HepG2 (cell line): ENCODE data around the gene RPAP3. TPM values are rescaled to one million over a fixed set of nuclear protein-coding genes. Genes with fewer than 3 reads are reported as not detected.

Experiments
- ATAC-seq: fragments of 200-7000 bp; cut with Tn5 transposase; 3 replicates; pipeline ENCODE4 v1.9.1; 2020; ENCODE audit warnings: mild to moderate bottlenecking, moderate library complexity
- BruUV-seq: library from RNA; stranded (reverse); fragments of 400-500 nt; replicated peaks from 2 replicates; lab custom pipeline; 2021; lab: Mats Ljungman, UMichigan
- CTCF ChIA-PET: fragments of 300-600 bp; formaldehyde crosslinking; extraction: SDS; loops from one replicate; lab custom pipeline; 2021; ENCODE audit warnings: low total read pairs, inconsistent platforms, low intra/inter-chr PET ratio; lab: Yijun Ruan, JAX
- POLR2A ChIA-PET: fragments of 350-600 bp; sonication (Branson Sonifier 250); formaldehyde crosslinking; loops from one replicate; lab custom pipeline; 2020; ENCODE audit warnings: antibody characterized with exemption, inconsistent platforms; lab: Yijun Ruan, JAX
- DNase-seq: peaks from one replicate; pipeline ENCODE4 v3.0.0-alpha.2; 2015; ENCODE audit warnings: low spot score
- FAIRE-seq: peaks from 3 replicates; lab custom pipeline; 2011; peaks lifted over from hg19 to GRCh38; lab: Jason Lieb, UNC
- H2AFZ ChIP-seq: one replicate; pipeline ENCODE4 v1.6.1; 2011; ENCODE audit warnings: low read length, inconsistent platforms
- H3K27ac ChIP-seq: fragments of 300-600 bp; 3 replicates; pipeline ENCODE4 v1.8.0; 2011; ENCODE audit warnings: mixed run types, mild to moderate bottlenecking, mixed read lengths, low read length, inconsistent platforms; ENCODE audit not compliant: insufficient read depth; ENCODE audit errors: extremely low read length
- H3K27me3 ChIP-seq, 2 experiments: fragments of 200-600 bp in 1 of 2; 2 replicates in 1 of 2; 3 replicates in 1 of 2; pipeline versions ENCODE4 v1.6.0 to v1.8.0; 2011; ENCODE audit warnings: low read length in 2 of 2, mild to moderate bottlenecking in 2 of 2, moderate library complexity in 2 of 2, inconsistent platforms in 1 of 2; ENCODE audit not compliant: insufficient read depth in 2 of 2, control insufficient read depth in 1 of 2
- H3K36me3 ChIP-seq, 2 experiments: fragments of 200-600 bp in 1 of 2; replicated peaks in 1 of 2; 2 replicates in 1 of 2; 3 replicates in 1 of 2; pipeline versions ENCODE4 v1.5.1 to v1.8.0; 2011; ENCODE audit warnings: low read length in 2 of 2, inconsistent platforms in 1 of 2; ENCODE audit not compliant: insufficient read depth in 2 of 2, control insufficient read depth in 1 of 2
- H3K4me1 ChIP-seq: 2 replicates; pipeline ENCODE4 v1.5.1; 2012; ENCODE audit warnings: low read length, inconsistent platforms; ENCODE audit not compliant: insufficient read depth
- H3K4me2 ChIP-seq: 2 replicates; pipeline ENCODE4 v1.6.0; 2011; ENCODE audit warnings: low read depth, low read length, inconsistent platforms
- H3K4me3 ChIP-seq, 3 experiments: fragments of 200-600 bp in 1 of 3; sonication (generic), shearing (Covaris generic) in 1 of 3; replicated peaks in 1 of 3; 2 replicates each; pipeline ENCODE4 v1.5.1; 2011 to 2016; ENCODE audit warnings: low read length in 3 of 3, inconsistent platforms in 2 of 3, low read depth in 2 of 3, mild to moderate bottlenecking in 2 of 3, control low read depth in 1 of 3, mixed read lengths in 1 of 3; ENCODE audit not compliant: insufficient read depth in 1 of 3
- H3K79me2 ChIP-seq: one replicate; pipeline ENCODE4 v1.6.1; 2011; ENCODE audit warnings: low read length, inconsistent platforms; ENCODE audit not compliant: insufficient read depth
- H3K9ac ChIP-seq: 2 replicates; pipeline ENCODE4 v1.6.0; 2011; ENCODE audit warnings: mild to moderate bottlenecking, low read depth, low read length, inconsistent platforms; ENCODE audit not compliant: insufficient read depth
- H3K9me3 ChIP-seq: 2 replicates; pipeline ENCODE4 v1.5.1; 2012; ENCODE audit warnings: mild to moderate bottlenecking, low read length
- H4K20me1 ChIP-seq: 2 replicates; pipeline ENCODE4 v1.6.0; 2011; ENCODE audit warnings: inconsistent platforms, mild to moderate bottlenecking, low read length, moderate library complexity; ENCODE audit not compliant: insufficient read depth
- CSRNP1 ChIP-seq: sonication (generic); formaldehyde crosslinking; IDR thresholded peaks from 2 replicates; pipeline ENCODE4 v1.8.1; 2023; ENCODE audit warnings: mild to moderate bottlenecking, missing genetic modification reagents
- SAFB2 ChIP-seq: sonication (generic); formaldehyde crosslinking; IDR thresholded peaks from 2 replicates; pipeline ENCODE4 v1.5.1; 2020; ENCODE audit warnings: missing genetic modification reagents, low read depth, mild to moderate bottlenecking, borderline replicate concordance
- TEAD2 ChIP-seq: sonication (generic); formaldehyde crosslinking; IDR thresholded peaks from 2 replicates; pipeline ENCODE4 v1.9.0; 2021; ENCODE audit warnings: missing genetic modification reagents
- TMF1 ChIP-seq: sonication (generic); formaldehyde crosslinking; IDR thresholded peaks from 2 replicates; pipeline ENCODE4 v1.8.1; 2022; ENCODE audit warnings: low read depth, missing genetic modification reagents
- ZBTB26 ChIP-seq: IDR thresholded peaks from 2 replicates; pipeline ENCODE4 v1.6.1; 2016; ENCODE audit warnings: missing compliant biosample characterization, missing genetic modification reagents, borderline replicate concordance
- ZNF18 ChIP-seq: sonication (generic); formaldehyde crosslinking; IDR thresholded peaks from 2 replicates; pipeline ENCODE4 v1.8.0; 2022; ENCODE audit warnings: mild to moderate bottlenecking, missing genetic modification reagents; ENCODE audit not compliant: insufficient replicate concordance
- ZNF414 ChIP-seq: sonication (generic); formaldehyde crosslinking; IDR thresholded peaks from 2 replicates; pipeline ENCODE4 v1.5.0; 2020; ENCODE audit warnings: missing genetic modification reagents
- ZNF484 ChIP-seq: sonication (generic); formaldehyde crosslinking; IDR thresholded peaks from 2 replicates; pipeline ENCODE4 v1.5.1; 2020; ENCODE audit warnings: mild to moderate bottlenecking, low read depth, missing genetic modification reagents, borderline replicate concordance
- WGBS: methylation state at CpG from one replicate; pipeline ENCODE4 v1.1.6; 2017; ENCODE audit warnings: low lambda C conversion rate; 5-methylcytosine and 5-hydroxymethylcytosine counted together
- in situ Hi-C: cut with HindIII; loops from 2 replicates; pipeline ENCODE4 v1.10.0; 2017; ENCODE audit warnings: low pct_unique_long_range_greater_than_20kb; ENCODE audit not compliant: extremely low pct_ligation_motif_present
- intact Hi-C: fragments of 100-400 bp; cut with micrococcal nuclease; formaldehyde crosslinking; loops from one replicate; pipeline ENCODE4 v1.10.0; 2022; ENCODE audit not compliant: unreplicated experiment
- polyA plus RNA-seq, 8 experiments: library from polyadenylated mRNA; depleted of rRNA in 3 of 8; stranded (reverse) in 7 of 8; unstranded in 1 of 8; fragments of >200 nt; fragmentation: Illumina TruSeq in 4 of 8; extraction: Trizol in 4 of 8; gene quantifications; 2 replicates each; pipeline versions ENCODE4 v1.2.1 to v1.2.3, GENCODE V29; 2011 to 2016; ENCODE audit warnings: low read depth in 4 of 8, missing spikeins in 1 of 8, mixed read lengths in 1 of 8; ENCODE audit not compliant: insufficient read depth in 1 of 8
- total RNA-seq, 5 experiments: library from RNA; depleted of rRNA; stranded (reverse); fragments of >200 nt; fragmentation: Illumina TruSeq; extraction: Trizol; gene quantifications; 2 replicates each; pipeline ENCODE4 v1.2.3, GENCODE V29; 2016; ENCODE audit warnings: low read depth in 1 of 5
- TF ChIP-seq, protein P1 (sequence below): sonication (generic); formaldehyde crosslinking; IDR thresholded peaks from 2 replicates; pipeline ENCODE4 v1.4.0; 2020; ENCODE audit warnings: mild to moderate bottlenecking, missing genetic modification reagents

Gene RPAP3
- total and polyA plus RNA-seq, 2 of the 13 experiments (the other 11 are each of a cell fraction or from before 2014, with no cell fraction given): 8.8 to 32.8 TPM

GRCh38 chr12:47709237-47709636 is 3.4 kb upstream of the RPAP3 start (continued):
- TF ChIP-seq CSRNP1 (CRISPR knock-in tag): no peak
- TF ChIP-seq ZNF18 (CRISPR knock-in tag): no peak
- no peak for TF ChIP-seq TEAD2

- ChIA-PET CTCF (no interaction called here), POLR2A (interaction anchor here (1.1 kb wide), 1 partner anchor 10 kb away, joined by 3 read pairs; no protein-coding TSS in a partner anchor)
- in situ Hi-C loops: no loop called here
- Histone ChIP-seq H2AFZ (no peak overlapping the region), H3K4me1 (peaks cover 38% of the 10 kb centered on the region), H3K9ac (no peak overlapping the region), H4K20me1 (no peaks in the 10 kb centered on the region), H3K27me3 (no peaks in the 10 kb centered on the region; a peak in 1 of 5 replicates), H3K4me2 (no peak overlapping the region), H3K9me3 (no peaks in the 10 kb centered on the region), H3K4me3 (no peak overlapping the region), H3K79me2 (peaks cover 26% of the 10 kb centered on the region), H3K27ac (no peak overlapping the region), H3K36me3 (no peaks in the 10 kb centered on the region)
- ATAC-seq (no peak), FAIRE-seq (no peak), DNase-seq (no peak)
- intact Hi-C loops: no loop called here
- WGBS: 76% methylated on average over 5 of the region's 5 CpGs
- no TSS peak for BruUV-seq
- no peak for TF ChIP-seq ZNF484 (CRISPR knock-in tag)
- no peak for TF ChIP-seq SAFB2 (CRISPR knock-in tag)
- TF ChIP-seq, protein P1, sequence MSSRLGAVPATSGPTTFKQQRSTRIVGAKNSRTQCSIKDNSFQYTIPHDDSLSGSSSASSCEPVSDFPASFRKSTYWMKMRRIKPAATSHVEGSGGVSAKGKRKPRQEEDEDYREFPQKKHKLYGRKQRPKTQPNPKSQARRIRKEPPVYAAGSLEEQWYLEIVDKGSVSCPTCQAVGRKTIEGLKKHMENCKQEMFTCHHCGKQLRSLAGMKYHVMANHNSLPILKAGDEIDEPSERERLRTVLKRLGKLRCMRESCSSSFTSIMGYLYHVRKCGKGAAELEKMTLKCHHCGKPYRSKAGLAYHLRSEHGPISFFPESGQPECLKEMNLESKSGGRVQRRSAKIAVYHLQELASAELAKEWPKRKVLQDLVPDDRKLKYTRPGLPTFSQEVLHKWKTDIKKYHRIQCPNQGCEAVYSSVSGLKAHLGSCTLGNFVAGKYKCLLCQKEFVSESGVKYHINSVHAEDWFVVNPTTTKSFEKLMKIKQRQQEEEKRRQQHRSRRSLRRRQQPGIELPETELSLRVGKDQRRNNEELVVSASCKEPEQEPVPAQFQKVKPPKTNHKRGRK (CRISPR knock-in tag): no peak
- no peak for TF ChIP-seq TMF1 (CRISPR knock-in tag)
- no peak for TF ChIP-seq ZNF414 (CRISPR knock-in tag)
- TF ChIP-seq ZBTB26 (CRISPR knock-in tag): no peak
Observed at GRCh38 chr12:47707905-47708543, 2.2 kb upstream of the RPAP3 start.
